LNCAP (cell line): Measurements from ENCODE around the gene ETFBKMT.

ENCODE experiments used
- TF ChIP-seq, protein P1 (sequence below): fragments of 450-650 bp; IDR thresholded peaks from 2 replicates; pipeline ENCODE4 v1.5.1; 2017; ENCODE audit warnings: mild to moderate bottlenecking

Gene ETFBKMT

DNA sequence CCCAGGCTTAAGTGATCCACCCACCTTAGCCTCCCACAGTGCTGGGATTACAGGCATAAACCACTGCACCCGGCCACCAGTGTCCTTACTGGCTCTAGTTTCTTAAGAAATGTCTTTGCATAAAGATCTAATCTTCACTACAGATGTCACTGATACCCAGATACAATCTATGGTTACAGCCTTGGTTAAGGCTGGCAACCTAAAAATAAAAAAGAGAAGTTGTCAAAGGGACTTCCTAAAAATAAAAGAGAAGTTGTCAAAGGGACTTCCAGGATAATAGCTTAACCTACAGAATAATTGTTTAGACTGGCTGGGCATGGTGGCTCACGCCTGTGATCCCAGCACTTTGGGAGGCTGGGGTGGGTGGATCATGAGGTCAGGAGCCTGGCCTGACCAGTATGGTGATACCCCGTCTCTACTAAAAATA lies 27.6 kb downstream of the ETFBKMT start:
- TF ChIP-seq, protein P1, sequence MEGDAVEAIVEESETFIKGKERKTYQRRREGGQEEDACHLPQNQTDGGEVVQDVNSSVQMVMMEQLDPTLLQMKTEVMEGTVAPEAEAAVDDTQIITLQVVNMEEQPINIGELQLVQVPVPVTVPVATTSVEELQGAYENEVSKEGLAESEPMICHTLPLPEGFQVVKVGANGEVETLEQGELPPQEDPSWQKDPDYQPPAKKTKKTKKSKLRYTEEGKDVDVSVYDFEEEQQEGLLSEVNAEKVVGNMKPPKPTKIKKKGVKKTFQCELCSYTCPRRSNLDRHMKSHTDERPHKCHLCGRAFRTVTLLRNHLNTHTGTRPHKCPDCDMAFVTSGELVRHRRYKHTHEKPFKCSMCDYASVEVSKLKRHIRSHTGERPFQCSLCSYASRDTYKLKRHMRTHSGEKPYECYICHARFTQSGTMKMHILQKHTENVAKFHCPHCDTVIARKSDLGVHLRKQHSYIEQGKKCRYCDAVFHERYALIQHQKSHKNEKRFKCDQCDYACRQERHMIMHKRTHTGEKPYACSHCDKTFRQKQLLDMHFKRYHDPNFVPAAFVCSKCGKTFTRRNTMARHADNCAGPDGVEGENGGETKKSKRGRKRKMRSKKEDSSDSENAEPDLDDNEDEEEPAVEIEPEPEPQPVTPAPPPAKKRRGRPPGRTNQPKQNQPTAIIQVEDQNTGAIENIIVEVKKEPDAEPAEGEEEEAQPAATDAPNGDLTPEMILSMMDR, result no peak

DNA sequence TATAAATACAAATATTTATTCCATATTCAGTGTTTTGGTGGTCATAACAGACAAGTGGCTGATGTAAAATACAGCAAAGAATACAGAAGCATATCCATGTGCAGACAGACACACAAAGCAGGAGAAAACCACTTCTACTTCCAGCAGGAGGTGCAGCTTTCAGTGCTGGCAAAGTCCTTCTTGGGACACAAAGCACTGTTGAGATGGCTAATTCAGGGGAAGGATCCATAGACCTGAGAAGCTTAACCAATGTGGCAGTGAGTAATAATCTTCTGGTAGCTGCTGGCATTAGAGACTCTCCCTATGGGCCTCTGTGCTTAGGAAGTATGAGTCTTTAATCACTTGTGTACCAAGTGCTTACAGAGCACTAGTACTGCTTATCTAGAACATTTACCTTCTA lies 42.6 kb downstream of the ETFBKMT start:
- TF ChIP-seq, protein P1, result no peak

DNA sequence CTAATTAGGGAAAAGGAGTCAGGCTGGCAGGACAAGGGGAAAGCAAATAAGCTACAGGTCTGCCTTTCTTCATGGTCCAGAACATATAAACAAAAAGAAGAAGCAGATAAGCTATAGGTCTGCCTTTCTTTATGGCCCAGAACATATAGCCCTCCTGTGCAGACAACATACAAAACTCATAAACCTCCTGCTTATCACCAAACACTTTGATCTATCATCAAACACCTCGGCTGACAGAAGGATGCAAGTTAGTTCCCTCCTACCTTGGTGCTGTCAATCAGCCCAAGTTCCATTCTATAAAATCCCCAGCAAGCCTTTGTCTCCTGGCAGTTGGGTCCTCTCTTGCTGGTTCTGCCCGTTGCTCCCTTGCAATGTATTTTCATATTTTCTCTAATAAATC lies 46.1 kb downstream of the ETFBKMT start:
- TF ChIP-seq, protein P1, result no peak

DNA sequence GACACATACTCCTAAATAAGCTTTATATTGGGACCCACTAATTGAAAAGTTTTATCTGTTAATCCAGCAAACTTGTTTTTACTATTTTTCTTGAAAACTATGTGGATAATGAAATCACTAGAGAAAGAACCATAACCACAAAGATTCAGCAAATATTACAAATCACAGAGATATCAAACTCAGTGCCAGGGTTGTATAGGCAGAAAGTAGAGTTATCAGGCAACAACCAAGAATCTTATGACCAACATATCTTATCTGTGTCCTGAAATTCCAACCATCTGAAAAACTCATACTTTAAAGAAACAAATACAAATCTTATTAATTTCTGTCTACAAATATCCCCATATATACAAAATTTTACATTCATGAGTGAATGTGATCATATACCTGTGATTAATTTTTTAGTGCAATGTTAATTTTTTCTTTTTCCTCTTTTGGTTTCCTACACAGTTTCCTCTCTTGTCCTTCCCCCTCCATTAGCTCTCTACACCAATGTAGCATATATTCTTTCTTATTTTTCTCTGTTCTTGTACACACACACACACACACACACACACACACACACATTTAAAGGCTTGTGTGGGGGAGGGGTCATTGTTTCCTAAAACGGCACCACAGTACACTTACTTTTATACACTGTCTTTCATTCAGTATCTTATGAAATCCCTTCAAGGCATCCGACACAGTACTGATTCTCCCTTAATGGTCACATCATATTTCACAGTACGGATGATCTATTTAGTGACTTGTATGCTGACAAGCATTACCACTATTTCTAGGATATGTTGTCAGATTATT lies 50.7 kb downstream of the ETFBKMT start:
- TF ChIP-seq, protein P1, result no peak

DNA sequence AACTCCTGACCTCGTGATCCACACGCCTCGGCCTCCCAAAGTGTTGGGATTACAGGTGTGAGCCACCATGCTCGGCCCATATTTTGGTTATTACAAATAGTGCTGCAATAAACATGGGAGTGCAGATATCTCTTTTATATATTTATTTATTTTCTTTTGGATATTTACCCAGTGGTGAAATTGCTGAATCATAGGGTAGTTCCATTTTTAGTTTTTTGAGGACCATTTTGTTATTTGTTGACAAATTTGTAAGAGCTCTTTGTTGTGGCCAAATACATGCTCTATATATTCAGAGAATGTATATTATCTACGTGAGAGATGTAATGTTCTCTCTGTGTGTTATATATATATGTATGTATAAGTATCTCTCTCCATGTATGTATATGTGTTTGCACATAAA lies 53.4 kb downstream of the ETFBKMT start:
- TF ChIP-seq, protein P1, result no peak

DNA sequence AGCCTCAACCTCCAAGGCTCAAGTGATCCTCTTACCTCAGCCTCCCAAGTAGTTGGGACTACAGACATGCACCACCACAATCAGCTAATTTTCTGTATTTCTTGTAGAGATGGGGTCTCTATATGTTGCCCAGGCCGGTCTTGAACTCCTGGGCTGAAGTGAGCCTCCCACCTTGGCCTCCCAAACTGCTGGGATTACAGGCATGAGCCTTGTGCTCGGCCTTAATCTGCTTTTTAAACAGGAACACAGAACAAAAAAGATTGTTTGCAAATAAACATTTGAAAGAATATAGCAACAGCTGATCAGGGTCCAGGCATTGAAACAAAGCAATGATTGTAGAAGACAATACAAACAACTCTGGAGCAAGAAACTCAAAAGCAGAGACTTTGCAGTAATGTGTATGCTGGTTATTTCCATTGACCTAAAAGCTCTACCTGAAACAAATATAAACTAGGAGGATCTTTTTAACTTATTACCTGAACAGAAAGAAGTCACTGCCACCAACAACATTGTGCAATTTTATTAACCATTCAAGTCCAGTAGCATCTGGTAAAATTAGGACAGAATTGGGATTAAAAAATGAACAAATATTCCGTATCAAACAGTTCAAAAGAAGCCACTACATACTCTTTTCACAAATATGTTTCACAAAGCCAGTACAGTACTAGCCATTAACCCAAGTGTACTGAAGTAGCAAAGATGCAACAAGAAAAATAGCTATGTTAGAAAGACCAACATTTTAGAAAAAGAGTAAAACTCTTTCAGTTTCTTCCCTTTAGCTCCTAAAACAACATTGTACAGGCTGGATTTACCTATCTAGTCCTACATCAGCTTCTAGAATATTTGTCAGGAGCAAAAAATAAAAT lies 55.2 kb downstream of the ETFBKMT start:
- TF ChIP-seq, protein P1, result no peak

DNA sequence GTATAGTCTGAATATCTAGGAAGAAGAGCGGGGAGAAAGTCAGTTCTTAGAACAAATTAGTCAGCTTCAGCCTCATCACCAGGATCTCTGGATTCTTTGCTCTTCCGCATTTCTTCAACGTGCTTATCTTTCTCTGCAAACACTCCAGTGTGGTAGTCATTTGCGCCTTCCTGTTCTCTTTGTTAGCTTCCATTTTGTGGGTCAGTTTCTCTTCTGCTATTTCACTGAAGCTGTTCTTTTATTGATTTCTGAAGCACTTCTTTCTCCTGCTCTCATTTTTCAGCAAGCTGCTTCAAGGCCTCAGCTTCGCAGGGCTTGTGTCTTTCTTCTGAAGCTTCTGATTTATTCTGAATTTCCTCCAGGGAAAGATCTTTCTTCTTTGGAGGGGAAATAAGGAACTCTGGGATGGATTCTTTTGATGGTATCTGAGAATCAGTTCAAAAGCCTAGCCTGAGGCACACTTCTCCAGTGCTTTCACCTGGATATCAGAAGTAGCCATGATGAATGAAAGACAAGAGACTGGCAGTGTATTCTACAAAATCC lies 55.9 kb downstream of the ETFBKMT start:
- TF ChIP-seq, protein P1, result no peak
